Right lobe of liver (tissue), 6 donors: Measurements from ENCODE around the gene PROZ. TPM values are rescaled to one million over a fixed set of nuclear protein-coding genes. Genes with fewer than 3 reads are reported as not detected.

ENCODE experiments used
- ATAC-seq, 4 donors: fragments of 200-7000 bp; cut with Tn5 transposase; one replicate each; pipeline ENCODE4 v1.9.1; 2020; ENCODE audit warnings: mild to moderate bottlenecking in 4 of 4, moderate library complexity in 4 of 4
- DNase-seq, 3 donors: peaks; one replicate each; pipeline ENCODE4 v3.0.0-alpha.2; 2020
- H3K27ac ChIP-seq, 3 donors: fragments of 200-600 bp; one replicate each; pipeline ENCODE4 v1.8.0; 2022
- H3K27me3 ChIP-seq, 2 donors: fragments of 200-600 bp; one replicate each; pipeline ENCODE4 v1.8.0; 2022
- H3K36me3 ChIP-seq, 4 donors: fragments of 200-600 bp; sonication (generic) in 1 of 4; one replicate each; pipeline versions ENCODE4 v1.5.1 to v1.8.0; 2017 to 2022; ENCODE audit warnings: control low read depth in 1 of 4
- H3K4me1 ChIP-seq, 4 donors: fragments of 200-600 bp; sonication (generic) in 1 of 4; one replicate each; pipeline versions ENCODE4 v1.5.1 to v1.8.0; 2017 to 2022; ENCODE audit warnings: control low read depth in 1 of 4
- H3K4me3 ChIP-seq, 3 donors: fragments of 200-600 bp; one replicate each; pipeline ENCODE4 v1.8.0; 2022
- H3K9me3 ChIP-seq, 4 donors: fragments of 200-600 bp; sonication (generic) in 1 of 4; one replicate each; pipeline versions ENCODE4 v1.5.1 to v1.8.0; 2017 to 2022; ENCODE audit warnings: control low read depth in 1 of 4
- CTCF ChIP-seq, 4 donors: fragments of 200-600 bp in 3 of 4; fragments of 450-650 bp in 1 of 4; IDR thresholded peaks; one replicate each; pipeline versions ENCODE4 v1.5.1 to v1.8.0; 2016 to 2022; ENCODE audit warnings: antibody characterized with exemption in 4 of 4, mild to moderate bottlenecking in 2 of 4
- POLR2A ChIP-seq: fragments of 450-650 bp; IDR thresholded peaks from one replicate; pipeline ENCODE4 v1.6.1; 2017; ENCODE audit warnings: antibody characterized with exemption, mild to moderate bottlenecking
- WGBS: methylation state at CpG from one replicate; pipeline ENCODE4 v1.1.6; 2018; ENCODE audit warnings: low coverage, low lambda C conversion rate; ENCODE audit not compliant: insufficient coverage; ENCODE audit errors: missing lambda C conversion rate; 5-methylcytosine and 5-hydroxymethylcytosine counted together
- intact Hi-C, 2 donors: fragments of 100-400 bp; cut with DNase I; formaldehyde crosslinking; loops; one replicate each; pipeline versions ENCODE4 v1.11.2 to v1.14.1; 2022
- total RNA-seq, 6 experiments: library from RNA; depleted of rRNA in 2 of 6; stranded (reverse); fragments of >200 nt in 2 of 6; fragmentation: NEBNext Ultra II Directional in 3 of 6; extraction: Animal tissue kit (Norgen Biotek cat#: 25700) in 3 of 6; gene quantifications; one replicate each; pipeline versions ENCODE4 v1.1.0 to v1.2.4, GENCODE V29; 2016 to 2023
- donor health status: DM: no; HTN: yes; CAD: no.
- donor health status: DM: no; HTN: no; CAD: no.
- donor health status: DM: no; HTN: no; CAD: no.
- donor health status: DM: no; HTN: yes; CAD: no.
- donor health status: DM: no; HTN: yes; CAD: no.

The PROZ gene
- total RNA-seq, 6 experiments from 2014 or later, result 11.2 to 71.2 (median 56.9) TPM

GRCh38 chr13:113166681-113167080, 8.2 kb downstream of the PROZ start:
- Histone ChIP-seq H3K27ac (no peak overlapping the region), H3K27me3 (no peaks in the 10 kb centered on the region), H3K4me3 (no peak overlapping the region), H3K9me3 (no peaks in the 10 kb centered on the region), H3K4me1 (no peaks in the 10 kb centered on the region), H3K36me3 (peaks cover 0 to 33% (median 3%) of the 10 kb centered on the region in 4 donors)
- 80% methylated on average over 1 of the region's 5 CpGs for WGBS
- ATAC-seq (peak in 1 of 4 donors; percentile 17), DNase-seq (no peak)
- intact Hi-C loops, result no loop called here
- TF ChIP-seq POLR2A (no peak), CTCF (IDR thresholded peaks at IDR 0.05) (no peak)

GRCh38 chr13:113167155-113167554, 8.7 kb downstream of the PROZ start:
- 74% methylated on average over 10 of the region's 10 CpGs for WGBS
- Histone ChIP-seq H3K36me3 (peaks cover 0 to 38% (median 5%) of the 10 kb centered on the region in 4 donors), H3K27me3 (no peaks in the 10 kb centered on the region), H3K27ac (no peak overlapping the region), H3K4me3 (no peak overlapping the region), H3K4me1 (no peaks in the 10 kb centered on the region), H3K9me3 (no peaks in the 10 kb centered on the region)
- no peak for DNase-seq
- no peak for ATAC-seq
- TF ChIP-seq POLR2A (no peak), CTCF (IDR thresholded peaks at IDR 0.05) (no peak)
- intact Hi-C loops, result no loop called here

GRCh38 chr13:113167575-113167974, 9.1 kb downstream of the PROZ start:
- 96% methylated on average over 3 of the region's 3 CpGs for WGBS
- Histone ChIP-seq H3K36me3 (peaks cover 0 to 42% (median 6%) of the 10 kb centered on the region in 4 donors), H3K4me3 (no peak overlapping the region), H3K27ac (no peak overlapping the region), H3K27me3 (no peaks in the 10 kb centered on the region), H3K9me3 (no peaks in the 10 kb centered on the region), H3K4me1 (no peaks in the 10 kb centered on the region)
- no peak for TF ChIP-seq POLR2A
- no peak for TF ChIP-seq CTCF (IDR thresholded peaks at IDR 0.05)
- DNase-seq (no peak), ATAC-seq (no peak)
- intact Hi-C loops, result no loop called here

- no peak overlapping the region for H3K4me3 ChIP-seq
- no peak for DNase-seq
- intact Hi-C loops, result no loop called here
- H3K27me3 ChIP-seq, result no peaks in the 10 kb centered on the region
- ATAC-seq, result no peak
- no peaks in the 10 kb centered on the region for H3K4me1 ChIP-seq
- no peak for TF ChIP-seq CTCF (IDR thresholded peaks at IDR 0.05)
- no peak for TF ChIP-seq POLR2A
- H3K36me3 ChIP-seq, result peaks cover 0 to 42% (median 6%) of the 10 kb centered on the region in 4 donors
- H3K9me3 ChIP-seq, result no peaks in the 10 kb centered on the region
- H3K27ac ChIP-seq, result no peak overlapping the region
- WGBS, result 67% methylated on average over 3 of the region's 7 CpGs
Observed at GRCh38 chr13:113168211-113168610, 9.8 kb downstream of the PROZ start.
